Vagina (tissue), 2 donors: ENCODE data around the gene RAB1A.

Source experiments
- POLR2AphosphoS5 ChIP-seq, 2 donors: sonication (generic); formaldehyde crosslinking; IDR thresholded peaks; one replicate each; pipeline ENCODE4 v1.9.0; 2017; ENCODE audit warnings: antibody characterized with exemption in 2 of 2, mild to moderate bottlenecking in 2 of 2, low read depth in 1 of 2; ENCODE audit not compliant: insufficient read depth in 1 of 2
- TF ChIP-seq, protein P1 (sequence below), 3 experiments: fragments of 450-650 bp in 2 of 3; fragments of 200-600 bp in 1 of 3; sonication (generic) in 1 of 3; IDR thresholded peaks; one replicate each; pipeline ENCODE4 v1.5.1; 2017 to 2019; ENCODE audit warnings: antibody characterized with exemption in 3 of 3, mild to moderate bottlenecking in 2 of 3, moderate library complexity in 2 of 3

- TF ChIP-seq, protein P1, sequence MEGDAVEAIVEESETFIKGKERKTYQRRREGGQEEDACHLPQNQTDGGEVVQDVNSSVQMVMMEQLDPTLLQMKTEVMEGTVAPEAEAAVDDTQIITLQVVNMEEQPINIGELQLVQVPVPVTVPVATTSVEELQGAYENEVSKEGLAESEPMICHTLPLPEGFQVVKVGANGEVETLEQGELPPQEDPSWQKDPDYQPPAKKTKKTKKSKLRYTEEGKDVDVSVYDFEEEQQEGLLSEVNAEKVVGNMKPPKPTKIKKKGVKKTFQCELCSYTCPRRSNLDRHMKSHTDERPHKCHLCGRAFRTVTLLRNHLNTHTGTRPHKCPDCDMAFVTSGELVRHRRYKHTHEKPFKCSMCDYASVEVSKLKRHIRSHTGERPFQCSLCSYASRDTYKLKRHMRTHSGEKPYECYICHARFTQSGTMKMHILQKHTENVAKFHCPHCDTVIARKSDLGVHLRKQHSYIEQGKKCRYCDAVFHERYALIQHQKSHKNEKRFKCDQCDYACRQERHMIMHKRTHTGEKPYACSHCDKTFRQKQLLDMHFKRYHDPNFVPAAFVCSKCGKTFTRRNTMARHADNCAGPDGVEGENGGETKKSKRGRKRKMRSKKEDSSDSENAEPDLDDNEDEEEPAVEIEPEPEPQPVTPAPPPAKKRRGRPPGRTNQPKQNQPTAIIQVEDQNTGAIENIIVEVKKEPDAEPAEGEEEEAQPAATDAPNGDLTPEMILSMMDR (IDR thresholded peaks at IDR 0.05) = no peak
- TF ChIP-seq POLR2AphosphoS5 (IDR thresholded peaks at IDR 0.05; ENCODE audit: insufficient read depth in 1 of 2, low read depth in 1 of 2) = no peak
These were observed 37.1 kb downstream of the RAB1A start for GRCh38 chr2:65092791-65093190.
